Upper lobe of right lung (tissue), 1 donor: ENCODE results near the gene GPHA2. TPM values are rescaled to one million over a fixed set of nuclear protein-coding genes. Genes with fewer than 3 reads are reported as not detected.

Source experiments
- ATAC-seq: fragments of 200-7000 bp; cut with Tn5 transposase; one replicate; pipeline ENCODE4 v1.9.1; 2020; ENCODE audit warnings: mild to moderate bottlenecking, moderate library complexity
- DNase-seq: peaks from one replicate; pipeline ENCODE4 v3.0.0-alpha.2; 2020
- H3K27ac ChIP-seq: fragments of 200-600 bp; one replicate; pipeline ENCODE4 v1.8.0; 2022
- H3K27me3 ChIP-seq: fragments of 200-600 bp; one replicate; pipeline ENCODE4 v1.8.0; 2022; ENCODE audit warnings: mild to moderate bottlenecking
- H3K36me3 ChIP-seq: fragments of 200-600 bp; one replicate; pipeline ENCODE4 v1.8.0; 2022
- H3K4me1 ChIP-seq: fragments of 200-600 bp; one replicate; pipeline ENCODE4 v1.8.0; 2022
- H3K4me3 ChIP-seq: fragments of 200-600 bp; one replicate; pipeline ENCODE4 v1.8.0; 2022; ENCODE audit warnings: mild to moderate bottlenecking
- H3K9me3 ChIP-seq: fragments of 200-600 bp; one replicate; pipeline ENCODE4 v1.8.0; 2022
- intact Hi-C: fragments of 100-400 bp; cut with DNase I; formaldehyde crosslinking; loops from one replicate; pipeline ENCODE4 v1.11.0; 2022
- total RNA-seq: library from RNA; stranded (reverse); fragmentation: NEBNext Ultra II Directional; extraction: Animal tissue kit (Norgen Biotek cat#: 25700); gene quantifications from one replicate; pipeline ENCODE4 v1.2.1, GENCODE V29; 2021
- TF ChIP-seq, protein P1 (sequence below): fragments of 200-600 bp; IDR thresholded peaks from one replicate; pipeline ENCODE4 v1.8.0; 2022; ENCODE audit warnings: antibody characterized with exemption
- donor health status: DM: no; HTN: yes; CAD: no; lungs with severe emphysema.

GPHA2 gene
- total RNA-seq, 1 donor from 2014 or later, result not detected

DNA sequence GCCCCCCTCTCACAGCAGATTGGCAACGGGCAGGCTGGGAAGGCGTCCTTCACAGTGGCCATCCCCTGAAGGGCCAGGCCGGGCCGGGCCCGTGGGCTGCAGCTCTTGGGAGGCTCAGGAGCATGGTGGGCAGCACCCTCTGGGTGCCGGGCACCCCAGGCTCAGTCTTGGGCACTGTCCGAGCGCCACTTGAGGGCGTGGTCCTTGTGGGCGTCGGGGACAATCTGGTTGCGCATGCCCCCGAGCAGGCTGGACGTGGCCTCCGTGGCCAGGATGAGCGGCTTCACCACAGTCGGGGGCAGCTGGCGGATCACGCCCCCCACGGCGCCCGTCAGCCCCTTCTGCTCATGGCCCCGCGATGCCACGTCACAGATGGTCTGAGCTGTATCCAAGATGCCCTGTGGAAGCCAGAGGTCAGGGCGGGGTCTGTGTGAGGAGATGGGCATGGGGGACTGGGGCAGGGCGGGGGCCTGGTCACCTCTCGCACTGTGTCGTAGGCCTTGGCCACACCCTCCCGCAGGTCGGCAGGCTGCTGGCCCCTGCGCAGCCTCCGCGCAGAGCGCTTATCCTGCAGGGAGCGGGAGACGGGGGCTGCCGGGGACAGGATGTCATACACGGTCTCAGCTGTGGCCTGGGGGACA is 40.8 kb downstream of the GPHA2 start:
- no peak overlapping the region for H3K27ac ChIP-seq
- no peaks in the 10 kb centered on the region for H3K27me3 ChIP-seq
- H3K36me3 ChIP-seq, result peaks cover 34% of the 10 kb centered on the region
- ATAC-seq (peak; percentile 1), DNase-seq (no peak)
- H3K4me3 ChIP-seq, result no peak overlapping the region
- H3K9me3 ChIP-seq, result no peaks in the 10 kb centered on the region
- TF ChIP-seq, protein P1, sequence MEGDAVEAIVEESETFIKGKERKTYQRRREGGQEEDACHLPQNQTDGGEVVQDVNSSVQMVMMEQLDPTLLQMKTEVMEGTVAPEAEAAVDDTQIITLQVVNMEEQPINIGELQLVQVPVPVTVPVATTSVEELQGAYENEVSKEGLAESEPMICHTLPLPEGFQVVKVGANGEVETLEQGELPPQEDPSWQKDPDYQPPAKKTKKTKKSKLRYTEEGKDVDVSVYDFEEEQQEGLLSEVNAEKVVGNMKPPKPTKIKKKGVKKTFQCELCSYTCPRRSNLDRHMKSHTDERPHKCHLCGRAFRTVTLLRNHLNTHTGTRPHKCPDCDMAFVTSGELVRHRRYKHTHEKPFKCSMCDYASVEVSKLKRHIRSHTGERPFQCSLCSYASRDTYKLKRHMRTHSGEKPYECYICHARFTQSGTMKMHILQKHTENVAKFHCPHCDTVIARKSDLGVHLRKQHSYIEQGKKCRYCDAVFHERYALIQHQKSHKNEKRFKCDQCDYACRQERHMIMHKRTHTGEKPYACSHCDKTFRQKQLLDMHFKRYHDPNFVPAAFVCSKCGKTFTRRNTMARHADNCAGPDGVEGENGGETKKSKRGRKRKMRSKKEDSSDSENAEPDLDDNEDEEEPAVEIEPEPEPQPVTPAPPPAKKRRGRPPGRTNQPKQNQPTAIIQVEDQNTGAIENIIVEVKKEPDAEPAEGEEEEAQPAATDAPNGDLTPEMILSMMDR, result no peak
- intact Hi-C loops, result loop anchor here (5.0 kb wide), 1 partner anchor 48 kb away; no protein-coding TSS in a partner anchor
- peaks cover 6% of the 10 kb centered on the region for H3K4me1 ChIP-seq

DNA sequence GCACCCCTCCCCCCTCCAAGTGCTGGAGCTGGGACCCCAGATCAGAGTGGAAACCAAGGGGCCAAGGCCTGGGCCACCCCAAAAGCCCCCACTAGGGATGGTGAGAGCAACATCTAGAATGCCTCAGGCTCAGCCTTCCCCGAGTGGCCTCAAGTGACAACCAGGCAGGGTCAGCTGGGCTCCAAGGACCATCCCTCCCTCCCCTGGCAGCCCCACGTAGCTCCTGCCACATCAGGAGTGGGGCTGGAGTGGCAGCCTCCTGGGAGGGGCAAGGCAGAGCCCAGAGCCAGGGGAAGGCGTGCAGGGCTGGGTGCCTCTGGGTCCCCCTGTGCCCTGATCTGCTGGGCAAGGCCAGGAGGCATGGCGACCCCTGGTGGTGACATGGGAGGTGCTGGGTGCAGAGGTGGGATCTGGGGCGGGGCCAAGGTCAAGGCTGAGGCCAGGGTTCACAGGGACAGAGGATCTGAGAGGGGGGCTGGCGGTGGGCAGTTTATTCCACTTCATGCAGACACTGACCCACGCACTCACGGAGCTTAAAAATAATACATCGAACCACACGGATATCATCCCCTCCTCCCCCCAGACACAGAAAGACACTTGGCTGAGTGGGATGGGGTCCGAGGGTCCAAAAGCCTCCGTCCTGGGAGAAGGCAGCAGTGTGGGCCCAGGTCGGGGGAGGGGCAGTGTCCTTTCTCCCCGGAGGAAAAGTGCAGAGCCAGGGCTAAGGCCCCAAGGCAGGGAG is 41.5 kb downstream of the GPHA2 start:
- Histone ChIP-seq H3K4me1 (peaks cover 6% of the 10 kb centered on the region), H3K27me3 (no peaks in the 10 kb centered on the region), H3K27ac (no peak overlapping the region), H3K36me3 (peaks cover 33% of the 10 kb centered on the region), H3K4me3 (no peak overlapping the region), H3K9me3 (no peaks in the 10 kb centered on the region)
- peak; percentile 90 for ATAC-seq
- peak; percentile 94 for DNase-seq
- TF ChIP-seq, protein P1, result peak; percentile 90
- intact Hi-C loops, result loop anchor here (5.0 kb wide), 1 partner anchor 47 kb away; no protein-coding TSS in a partner anchor

DNA sequence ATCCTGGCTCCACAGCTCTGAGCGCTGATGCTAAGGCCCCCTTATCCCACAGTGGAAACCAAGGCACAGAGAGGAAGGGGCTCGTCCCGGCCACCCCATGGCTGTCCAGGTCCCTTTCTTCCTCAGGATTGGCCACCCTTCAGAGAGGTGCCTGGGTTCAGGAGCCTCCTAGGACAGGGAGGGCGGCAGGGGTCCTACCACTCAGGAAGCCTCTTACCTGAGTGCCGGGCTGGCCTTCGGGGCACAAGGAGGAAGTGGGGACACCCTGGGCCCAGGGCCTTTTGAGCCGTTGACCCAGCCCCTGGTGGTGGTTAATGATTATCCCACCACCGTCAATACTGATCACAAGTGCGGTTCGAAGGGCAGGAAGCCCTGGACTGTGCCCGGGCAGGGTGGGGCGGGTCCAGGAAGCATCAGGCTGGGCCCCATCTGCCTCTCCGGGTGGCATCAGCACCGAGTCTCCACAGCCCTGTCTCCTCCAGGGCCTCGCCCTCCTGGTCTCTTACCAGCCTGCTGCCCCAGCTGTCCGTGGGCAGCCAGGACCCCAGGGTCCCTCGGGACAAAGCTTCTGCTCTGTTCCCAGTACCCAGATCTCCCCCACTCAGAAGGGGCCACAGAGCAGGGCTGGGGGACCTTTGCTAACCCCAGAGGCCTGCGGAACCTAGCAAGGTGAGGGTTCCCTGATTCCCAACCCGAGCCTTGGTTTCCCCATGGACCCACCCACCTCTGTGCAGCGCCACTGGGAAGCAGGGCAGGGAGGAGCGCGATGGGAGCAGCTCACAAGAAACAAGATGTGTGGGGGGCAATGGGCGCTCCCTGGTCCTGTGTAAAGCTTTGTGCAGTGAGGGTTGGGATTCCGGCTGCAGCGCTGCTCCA is 42.3 kb downstream of the GPHA2 start:
- H3K27me3 ChIP-seq, result no peaks in the 10 kb centered on the region
- peaks cover 25% of the 10 kb centered on the region for H3K36me3 ChIP-seq
- no peaks in the 10 kb centered on the region for H3K9me3 ChIP-seq
- DNase-seq (no peak), ATAC-seq (no peak)
- no peak overlapping the region for H3K27ac ChIP-seq
- TF ChIP-seq, protein P1, result no peak
- H3K4me3 ChIP-seq, result no peak overlapping the region
- intact Hi-C loops, result loop anchor here (5.0 kb wide), 1 partner anchor 46 kb away; no protein-coding TSS in a partner anchor
- H3K4me1 ChIP-seq, result peaks cover 6% of the 10 kb centered on the region

DNA sequence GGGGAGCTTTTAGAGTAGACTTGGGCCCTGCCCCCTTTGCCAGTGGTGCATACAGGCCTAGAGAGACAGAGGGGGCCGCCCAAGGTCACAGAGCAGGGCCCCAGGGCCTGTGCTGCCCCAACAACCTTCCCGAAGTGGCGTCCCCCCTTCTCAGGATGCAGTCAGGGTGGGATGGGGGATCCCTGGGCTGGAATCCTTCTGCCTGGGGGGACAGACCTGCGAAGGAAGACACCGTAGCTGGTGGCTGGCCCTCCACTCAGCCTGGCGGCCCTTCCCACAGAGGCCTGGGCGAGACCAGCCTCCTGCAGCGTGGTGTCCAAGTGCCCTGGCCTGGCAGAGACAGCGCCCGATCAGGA is 42.9 kb downstream of the GPHA2 start:
- ATAC-seq (no peak), DNase-seq (no peak)
- TF ChIP-seq, protein P1, result no peak
- peaks cover 6% of the 10 kb centered on the region for H3K4me1 ChIP-seq
- no peak overlapping the region for H3K4me3 ChIP-seq
- H3K36me3 ChIP-seq, result peaks cover 19% of the 10 kb centered on the region
- intact Hi-C loops, result loop anchor here (5.0 kb wide), 1 partner anchor 46 kb away; no protein-coding TSS in a partner anchor
- H3K27me3 ChIP-seq, result no peaks in the 10 kb centered on the region
- H3K27ac ChIP-seq, result no peak overlapping the region
- H3K9me3 ChIP-seq, result no peaks in the 10 kb centered on the region

DNA sequence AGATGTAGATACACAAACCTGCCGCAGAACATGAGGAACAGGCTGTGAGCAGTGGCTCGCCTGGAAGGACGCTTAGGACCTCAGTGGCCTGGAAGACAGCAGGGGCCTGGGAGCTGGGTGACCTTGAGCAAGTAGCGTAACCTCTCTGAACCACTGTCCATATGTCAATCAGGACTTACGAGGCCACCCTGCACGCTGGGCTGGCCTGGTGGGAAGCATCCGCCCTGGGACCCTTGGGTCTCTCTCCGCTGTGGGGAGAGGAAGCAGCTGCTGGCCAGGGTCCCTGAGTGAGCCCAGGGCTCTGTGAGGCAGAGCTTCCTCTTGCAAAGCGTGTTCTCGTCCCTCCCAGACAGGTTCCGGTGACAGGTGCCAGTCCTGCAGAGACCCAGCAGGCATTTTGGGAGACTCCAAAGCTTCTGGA is 43.3 kb downstream of the GPHA2 start:
- H3K9me3 ChIP-seq, result no peaks in the 10 kb centered on the region
- no peak overlapping the region for H3K27ac ChIP-seq
- DNase-seq (no peak), ATAC-seq (no peak)
- TF ChIP-seq, protein P1, result no peak
- peaks cover 15% of the 10 kb centered on the region for H3K36me3 ChIP-seq
- intact Hi-C loops, result loop anchor here (5.0 kb wide), 1 partner anchor 45 kb away; no protein-coding TSS in a partner anchor
- H3K4me1 ChIP-seq, result peaks cover 9% of the 10 kb centered on the region
- H3K27me3 ChIP-seq, result no peaks in the 10 kb centered on the region
- H3K4me3 ChIP-seq, result no peak overlapping the region
